HUES64 (cell line): ENCODE data around the gene GAL3ST2.

Experiments used
- H3K27ac ChIP-seq: 2 replicates; pipeline ENCODE4 v1.7.0; 2013; ENCODE audit warnings: low read depth, low read length, inconsistent platforms
- H3K27me3 ChIP-seq: 2 replicates; pipeline ENCODE4 v1.6.1; 2013; ENCODE audit warnings: mild to moderate bottlenecking, low read length; ENCODE audit not compliant: insufficient read depth
- H3K36me3 ChIP-seq: 2 replicates; pipeline ENCODE4 v1.6.1; 2013; ENCODE audit warnings: mild to moderate bottlenecking, low read length; ENCODE audit not compliant: insufficient read depth
- H3K4me1 ChIP-seq: 2 replicates; pipeline ENCODE4 v1.6.1; 2013; ENCODE audit warnings: mild to moderate bottlenecking, low read length, moderate library complexity; ENCODE audit not compliant: insufficient read depth
- H3K4me3 ChIP-seq: 2 replicates; pipeline ENCODE4 v1.5.1; 2013; ENCODE audit warnings: mild to moderate bottlenecking, low read length, moderate library complexity
- H3K9ac ChIP-seq: 2 replicates; pipeline ENCODE4 v1.6.1; 2013; ENCODE audit warnings: mild to moderate bottlenecking, low read depth, low read length
- H3K9me3 ChIP-seq: 2 replicates; pipeline ENCODE4 v1.6.1; 2013; ENCODE audit warnings: low read depth, low read length; ENCODE audit not compliant: insufficient read depth
- WGBS: fragments of 150-250, 120-280 bp; methylation state at CpG from one replicate; pipeline ENCODE4 v1.1.7; 2013; ENCODE audit warnings: missing lambda C conversion rate; 5-methylcytosine and 5-hydroxymethylcytosine counted together

GAL3ST2 gene

DNA sequence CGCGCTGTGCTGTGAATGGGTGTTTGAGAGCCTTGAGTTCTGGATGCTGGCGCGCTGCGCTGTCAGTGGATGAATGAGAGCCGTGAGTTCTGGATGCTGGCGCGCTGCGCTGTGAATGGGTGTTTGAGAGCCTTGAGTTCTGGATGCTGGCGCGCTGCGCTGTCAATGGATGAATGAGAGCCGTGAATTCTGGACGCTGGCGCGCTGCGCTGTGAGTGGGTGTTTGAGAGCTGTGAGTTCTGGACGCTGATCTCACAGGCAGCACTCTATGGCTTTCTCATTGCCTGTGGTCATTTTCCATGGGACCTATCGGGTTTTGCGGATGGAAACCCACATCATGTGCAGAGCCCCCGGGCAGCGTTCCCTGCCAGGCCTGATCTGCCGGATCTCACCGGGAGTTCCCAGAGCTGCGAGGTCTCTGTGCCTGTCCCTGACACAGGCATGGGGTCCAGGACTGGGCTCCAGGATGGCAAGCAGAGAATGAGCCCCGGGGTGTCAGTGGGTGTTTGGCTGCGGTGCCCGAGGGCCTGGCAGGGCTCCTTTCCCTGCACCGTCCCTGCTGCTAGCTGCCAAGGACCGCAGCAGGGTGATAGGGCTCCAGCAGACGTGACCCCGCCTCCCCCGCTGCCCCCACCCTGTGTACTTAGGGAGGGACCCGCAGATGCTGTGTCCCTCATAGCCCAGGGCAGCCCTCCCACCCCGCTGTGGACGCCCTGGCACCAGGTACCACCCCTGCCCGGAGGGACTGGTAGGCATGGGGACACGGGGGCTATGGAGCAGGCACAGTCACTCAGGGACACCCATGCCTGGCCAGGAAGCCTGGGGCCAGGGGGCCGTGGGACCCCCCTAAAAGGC, 72.4 kb downstream of the GAL3ST2 start:
- Histone ChIP-seq H3K9me3 (no peaks in the 10 kb centered on the region), H3K9ac (no peak overlapping the region), H3K36me3 (no peaks in the 10 kb centered on the region), H3K27ac (no peak overlapping the region), H3K27me3 (peaks cover 18% of the 10 kb centered on the region), H3K4me3 (no peak overlapping the region), H3K4me1 (no peaks in the 10 kb centered on the region)
- 94% methylated on average over 39 of the region's 39 CpGs for WGBS

- H3K4me3 ChIP-seq = no peak overlapping the region
- H3K4me1 ChIP-seq = no peaks in the 10 kb centered on the region
- peaks cover 9% of the 10 kb centered on the region for H3K27me3 ChIP-seq
- no peaks in the 10 kb centered on the region for H3K9me3 ChIP-seq
- H3K9ac ChIP-seq = no peak overlapping the region
- H3K27ac ChIP-seq = no peak overlapping the region
- no peaks in the 10 kb centered on the region for H3K36me3 ChIP-seq
- 90% methylated on average over 16 of the region's 16 CpGs for WGBS
Measured at GRCh38 chr2:241849616-241850543, 73.3 kb downstream of the GAL3ST2 start.

GRCh38 chr2:241850544-241851324, 74.1 kb downstream of the GAL3ST2 start:
- Histone ChIP-seq H3K4me1 (no peaks in the 10 kb centered on the region), H3K27me3 (0 out of 2 replicates have a peak, but pooled peaks cover 3% of the 10 kb centered on the region), H3K9me3 (no peaks in the 10 kb centered on the region), H3K27ac (no peak overlapping the region), H3K9ac (no peak overlapping the region), H3K36me3 (no peaks in the 10 kb centered on the region), H3K4me3 (no peak overlapping the region)
- WGBS = 93% methylated on average over 27 of the region's 27 CpGs

GRCh38 chr2:241851325-241852115, 74.9 kb downstream of the GAL3ST2 start:
- Histone ChIP-seq H3K36me3 (no peaks in the 10 kb centered on the region), H3K27ac (no peak overlapping the region), H3K4me1 (no peaks in the 10 kb centered on the region), H3K27me3 (no peaks in the 10 kb centered on the region), H3K9ac (no peak overlapping the region), H3K9me3 (no peaks in the 10 kb centered on the region), H3K4me3 (no peak overlapping the region)
- 92% methylated on average over 26 of the region's 26 CpGs for WGBS

GRCh38 chr2:241852116-241852980, 75.7 kb downstream of the GAL3ST2 start:
- Histone ChIP-seq H3K4me1 (no peaks in the 10 kb centered on the region), H3K9ac (no peak overlapping the region), H3K4me3 (no peak overlapping the region), H3K9me3 (no peaks in the 10 kb centered on the region), H3K27ac (no peak overlapping the region), H3K27me3 (no peaks in the 10 kb centered on the region), H3K36me3 (no peaks in the 10 kb centered on the region)
- 93% methylated on average over 39 of the region's 39 CpGs for WGBS

GRCh38 chr2:241852981-241853631, 76.5 kb downstream of the GAL3ST2 start:
- H3K4me1 ChIP-seq = no peaks in the 10 kb centered on the region
- H3K27ac ChIP-seq = no peak overlapping the region
- H3K27me3 ChIP-seq = no peaks in the 10 kb centered on the region
- H3K36me3 ChIP-seq = no peaks in the 10 kb centered on the region
- WGBS = 92% methylated on average over 10 of the region's 10 CpGs
- no peak overlapping the region for H3K4me3 ChIP-seq
- H3K9ac ChIP-seq = no peak overlapping the region
- H3K9me3 ChIP-seq = no peaks in the 10 kb centered on the region
